Activated CD4-positive, alpha-beta T cell treated with anti-CD3 and anti-CD28 coated beads, Interleukin-2, amount 10 ng/mL, durations not matched to agents 7 days and 5 days (primary cell): ENCODE measurements around the gene GRB2. TPM values are rescaled to one million over a fixed set of nuclear protein-coding genes. Genes with fewer than 3 reads are reported as not detected.

Experiments used
- CTCF ChIA-PET: fragments of 350-600 bp; sonication (Branson Sonifier 250); formaldehyde crosslinking; loops from one replicate; lab custom pipeline; 2021; ENCODE audit warnings: antibody characterized with exemption; lab: Charles Lee
- POLR2A ChIA-PET: fragments of 350-600 bp; sonication (Branson Sonifier 250); formaldehyde crosslinking; loops from one replicate; lab custom pipeline; 2021; ENCODE audit warnings: antibody characterized with exemption; lab: Charles Lee
- DNase-seq: peaks from one replicate; pipeline ENCODE4 v3.0.0-alpha.2; 2020
- H3K27ac Mint-ChIP-seq: one replicate; pipeline ENCODE4 v1.8.0; 2021; ENCODE audit warnings: mild to moderate bottlenecking, moderate library complexity, mixed read lengths
- H3K27me3 Mint-ChIP-seq: one replicate; pipeline ENCODE4 v1.8.0; 2021; ENCODE audit warnings: mixed read lengths
- H3K36me3 Mint-ChIP-seq: one replicate; pipeline ENCODE4 v1.8.0; 2021; ENCODE audit warnings: low read depth, mixed read lengths
- H3K4me1 Mint-ChIP-seq: one replicate; pipeline ENCODE4 v1.8.0; 2021; ENCODE audit warnings: mixed read lengths
- H3K4me3 Mint-ChIP-seq: one replicate; pipeline ENCODE4 v1.8.0; 2021; ENCODE audit warnings: mild to moderate bottlenecking, moderate library complexity, mixed read lengths
- H3K9me3 Mint-ChIP-seq: one replicate; pipeline ENCODE4 v1.8.0; 2021; ENCODE audit warnings: mixed read lengths
- total RNA-seq, 2 experiments: library from RNA; stranded (reverse); gene quantifications; one replicate each; pipeline ENCODE4 v1.2.3, GENCODE V29; 2021

GRB2 gene
- total RNA-seq, 2 experiments from 2014 or later = 136 to 150 TPM

GRCh38 chr17:75410141-75410540 lies 4.7 kb upstream of the GRB2 start:
- ChIA-PET CTCF (interaction anchor here (0.6 to 1.1 kb wide), 4 partner anchors 8 to 170 kb away, joined by 3 to 5 read pairs (median 3); no protein-coding TSS in a partner anchor), POLR2A (no interaction called here)
- H3K27me3 Mint-ChIP-seq = peaks cover 6% of the 10 kb centered on the region
- peaks cover 44% of the 10 kb centered on the region for H3K4me1 Mint-ChIP-seq
- no peak overlapping the region for H3K27ac Mint-ChIP-seq
- no peaks in the 10 kb centered on the region for H3K36me3 Mint-ChIP-seq
- DNase-seq = no peak
- no peak overlapping the region for H3K4me3 Mint-ChIP-seq
- no peaks in the 10 kb centered on the region for H3K9me3 Mint-ChIP-seq

GRCh38 chr17:75407655-75408352 lies 2.3 kb upstream of the GRB2 start:
- DNase-seq = no peak
- no peaks in the 10 kb centered on the region for H3K9me3 Mint-ChIP-seq
- ChIA-PET CTCF (interaction anchor here (0.5 to 1.0 kb wide), 6 partner anchors 11 to 446 kb away, joined by 3 to 6 read pairs (median 3); no protein-coding TSS in a partner anchor), POLR2A (no interaction called here)
- H3K27me3 Mint-ChIP-seq = peaks cover 2% of the 10 kb centered on the region
- peaks cover 6% of the 10 kb centered on the region for H3K36me3 Mint-ChIP-seq
- peaks cover 49% of the 10 kb centered on the region for H3K4me1 Mint-ChIP-seq
- H3K27ac Mint-ChIP-seq = no peak overlapping the region
- no peak overlapping the region for H3K4me3 Mint-ChIP-seq

- Mint-ChIP-seq H3K4me1 (peaks cover 49% of the 10 kb centered on the region), H3K27me3 (peaks cover 2% of the 10 kb centered on the region), H3K27ac (peak overlapping the region; percentile 93), H3K36me3 (peaks cover 8% of the 10 kb centered on the region), H3K9me3 (no peaks in the 10 kb centered on the region), H3K4me3 (peak overlapping the region; percentile 94)
- peak; percentile 11 for DNase-seq
- POLR2A ChIA-PET = interaction anchor here (0.6 to 1.5 kb wide), 3 partner anchors 10 to 193 kb away, joined by 3 to 6 read pairs (median 4); partner anchors contain the start of gene MIF4GD
- CTCF ChIA-PET = interaction anchor here (0.6 to 2.4 kb wide), 11 partner anchors 11 to 528 kb away, joined by 3 to 8 read pairs (median 3); partner anchors contain the start of genes GGA3, MIF4GD, MRPS7 and RECQL5
Observed at GRCh38 chr17:75406222-75406615, 741 bp upstream of the GRB2 start.

- peak overlapping the region; percentile 94 for H3K4me3 Mint-ChIP-seq
- ChIA-PET CTCF (interaction anchor here (0.7 to 2.4 kb wide), 8 partner anchors 9 to 262 kb away, joined by 3 to 8 read pairs (median 4); partner anchors contain the start of genes RECQL5, SAP30BP and TSEN54), POLR2A (interaction anchor here (1.5 kb wide), 1 partner anchor 134 kb away, joined by 6 read pairs; the partner anchor contains the start of gene MIF4GD)
- H3K36me3 Mint-ChIP-seq = peaks cover 16% of the 10 kb centered on the region
- H3K4me1 Mint-ChIP-seq = peaks cover 44% of the 10 kb centered on the region
- H3K9me3 Mint-ChIP-seq = no peaks in the 10 kb centered on the region
- peaks cover 2% of the 10 kb centered on the region for H3K27me3 Mint-ChIP-seq
- DNase-seq = peak; percentile 63
- peak overlapping the region; percentile 93 for H3K27ac Mint-ChIP-seq
Observed at GRCh38 chr17:75404731-75405364, 630 bp downstream of the GRB2 start.

GRCh38 chr17:75404223-75404730 lies 1.2 kb downstream of the GRB2 start:
- H3K9me3 Mint-ChIP-seq = no peaks in the 10 kb centered on the region
- peaks cover 16% of the 10 kb centered on the region for H3K36me3 Mint-ChIP-seq
- peak; percentile 64 for DNase-seq
- H3K4me1 Mint-ChIP-seq = peaks cover 44% of the 10 kb centered on the region
- peak overlapping the region; percentile 93 for H3K27ac Mint-ChIP-seq
- peak overlapping the region; percentile 94 for H3K4me3 Mint-ChIP-seq
- POLR2A ChIA-PET = no interaction called here
- CTCF ChIA-PET = interaction anchor here (0.6 to 2.4 kb wide), 4 partner anchors 9 to 575 kb away, joined by 4 to 8 read pairs (median 6); partner anchors contain the start of genes ACOX1, MIF4GD and TEN1
- H3K27me3 Mint-ChIP-seq = peaks cover 2% of the 10 kb centered on the region

- Mint-ChIP-seq H3K27me3 (peaks cover under 1% of the 10 kb centered on the region), H3K4me1 (peaks cover 46% of the 10 kb centered on the region), H3K27ac (peak overlapping the region; percentile 27), H3K4me3 (peak overlapping the region; percentile 94), H3K9me3 (no peaks in the 10 kb centered on the region), H3K36me3 (peaks cover 16% of the 10 kb centered on the region)
- POLR2A ChIA-PET = interaction anchor here (0.5 to 0.7 kb wide), 2 partner anchors 65 to 80 kb away, joined by 3 to 6 read pairs; no protein-coding TSS in a partner anchor
- CTCF ChIA-PET = interaction anchor here (1.0 to 1.1 kb wide), 3 partner anchors 8 to 132 kb away, joined by 3 to 7 read pairs (median 4); partner anchors contain the start of gene MIF4GD
- DNase-seq = no peak
Observed at GRCh38 chr17:75403131-75403530, 2.3 kb downstream of the GRB2 start.

- no peak for DNase-seq
- Mint-ChIP-seq H3K9me3 (no peaks in the 10 kb centered on the region), H3K4me1 (peaks cover 48% of the 10 kb centered on the region), H3K27me3 (no peaks in the 10 kb centered on the region), H3K27ac (no peak overlapping the region), H3K4me3 (no peak overlapping the region), H3K36me3 (peaks cover 18% of the 10 kb centered on the region)
- ChIA-PET POLR2A (no interaction called here), CTCF (interaction anchor here (1.3 to 1.5 kb wide), 3 partner anchors 11 to 79 kb away, joined by 4 to 5 read pairs (median 4); no protein-coding TSS in a partner anchor)
Observed at GRCh38 chr17:75402026-75402425, 3.5 kb downstream of the GRB2 start.

- DNase-seq = no peak
- Mint-ChIP-seq H3K27ac (no peak overlapping the region), H3K27me3 (no peaks in the 10 kb centered on the region), H3K4me3 (no peak overlapping the region), H3K36me3 (peaks cover 19% of the 10 kb centered on the region), H3K9me3 (no peaks in the 10 kb centered on the region), H3K4me1 (peaks cover 52% of the 10 kb centered on the region)
- ChIA-PET POLR2A (interaction anchor here (0.6 kb wide), 1 partner anchor 23 kb away, joined by 4 read pairs; no protein-coding TSS in a partner anchor), CTCF (interaction anchor here (0.6 to 1.0 kb wide), 3 partner anchors 8 to 158 kb away, joined by 3 read pairs; partner anchors contain the start of gene MIF4GD)
Observed at GRCh38 chr17:75400326-75400939, 5.0 kb downstream of the GRB2 start.

GRCh38 chr17:75398279-75398678 lies 7.2 kb downstream of the GRB2 start:
- ChIA-PET CTCF (interaction anchor here (0.6 to 2.9 kb wide), 3 partner anchors 46 to 127 kb away, joined by 3 to 12 read pairs (median 3); partner anchors contain the start of gene MIF4GD), POLR2A (no interaction called here)
- Mint-ChIP-seq H3K9me3 (no peaks in the 10 kb centered on the region), H3K4me3 (no peak overlapping the region), H3K4me1 (peaks cover 65% of the 10 kb centered on the region), H3K27me3 (no peaks in the 10 kb centered on the region), H3K27ac (no peak overlapping the region), H3K36me3 (peaks cover 17% of the 10 kb centered on the region)
- DNase-seq = no peak

GRCh38 chr17:75397217-75397616 lies 8.3 kb downstream of the GRB2 start:
- no peak for DNase-seq
- Mint-ChIP-seq H3K9me3 (no peaks in the 10 kb centered on the region), H3K27ac (no peak overlapping the region), H3K4me3 (no peak overlapping the region), H3K4me1 (peaks cover 63% of the 10 kb centered on the region), H3K27me3 (no peaks in the 10 kb centered on the region), H3K36me3 (peaks cover 22% of the 10 kb centered on the region)
- POLR2A ChIA-PET = no interaction called here
- CTCF ChIA-PET = interaction anchor here (0.6 to 4.1 kb wide), 7 partner anchors 12 to 126 kb away, joined by 3 to 15 read pairs (median 6); partner anchors contain the start of genes MIF4GD and SLC25A19

- Mint-ChIP-seq H3K4me1 (peaks cover 62% of the 10 kb centered on the region), H3K4me3 (no peak overlapping the region)
- CTCF ChIA-PET = interaction anchor here (0.6 to 4.1 kb wide), 8 partner anchors 9 to 126 kb away, joined by 3 to 15 read pairs (median 6); partner anchors contain the start of genes GRB2, MIF4GD and SLC25A19
Observed at GRCh38 chr17:75396796-75397195, 8.7 kb downstream of the GRB2 start.

More at GRCh38 chr17:75396796-75397195, 8.7 kb downstream of the GRB2 start:
- H3K27ac Mint-ChIP-seq = no peak overlapping the region
- DNase-seq = no peak
- H3K9me3 Mint-ChIP-seq = no peaks in the 10 kb centered on the region
- H3K36me3 Mint-ChIP-seq = peaks cover 25% of the 10 kb centered on the region
- H3K27me3 Mint-ChIP-seq = no peaks in the 10 kb centered on the region
- POLR2A ChIA-PET = interaction anchor here (0.6 kb wide), 1 partner anchor 9 kb away, joined by 3 read pairs; the partner anchor contains the start of gene GRB2
